ENCODE results near the gene EMC8. TPM values are rescaled to one million over a fixed set of nuclear protein-coding genes. Genes with fewer than 3 reads are reported as not detected.
A peak's percentile ranks its signal among the peaks of the same experiment; 100 is the strongest.
"Not testable (repeated sequence)": the region's sequence is repeated elsewhere in the genome, so short reads cannot be mapped to it uniquely, and the experiment has no call there.

EMC8 gene
- polyA plus RNA-seq (ENCODE audit: insufficient read length in 4 of 4): 10 to 100 TPM; 28.9 to 31.8 (median 29.8) TPM

GRCh38 chr16:85799497-85800320 is at the start of gene EMC8, which contains the start of gene COX4I1:
TSS of gene EMC8 (minus strand) at chr16:85799544. CDS start at chr16:85799295, 249 bp downstream.
TSS of gene COX4I1 (plus strand) at chr16:85799695. CDS start at chr16:85801206, 1,511 bp downstream.
- peak; percentile 84 to 89 (median 88) for DNase-seq (ENCODE audit: low read depth in 4 of 4, low spot score in 3 of 4)

GRCh38 chr16:85848986-85849385 is 49.6 kb upstream of the EMC8 start:
- DNase-seq (ENCODE audit: low read depth in 4 of 4, low spot score in 3 of 4): no peak

GRCh38 chr16:85847681-85848601 is 48.6 kb upstream of the EMC8 start:
- DNase-seq (ENCODE audit: low read depth in 4 of 4, low spot score in 3 of 4): no peak

- DNase-seq (ENCODE audit: low read depth in 4 of 4, low spot score in 3 of 4): no peak
These were observed 47.7 kb upstream of the EMC8 start for GRCh38 chr16:85847036-85847435.

GRCh38 chr16:85846461-85846860 is 47.1 kb upstream of the EMC8 start:
- DNase-seq (ENCODE audit: low read depth in 4 of 4, low spot score in 3 of 4): no peak

GRCh38 chr16:85845266-85845665 is 45.9 kb upstream of the EMC8 start:
- DNase-seq (ENCODE audit: low read depth in 4 of 4, low spot score in 3 of 4): no peak

GRCh38 chr16:85844786-85845185 is 45.4 kb upstream of the EMC8 start:
- no peak for DNase-seq (ENCODE audit: low read depth in 4 of 4, low spot score in 3 of 4)

GRCh38 chr16:85844169-85844481 is 44.8 kb upstream of the EMC8 start:
- DNase-seq (ENCODE audit: low read depth in 4 of 4, low spot score in 3 of 4): no peak

- no peak for DNase-seq (ENCODE audit: low read depth in 4 of 4, low spot score in 3 of 4)
These were observed 44.3 kb upstream of the EMC8 start for GRCh38 chr16:85843471-85844168.

- DNase-seq (ENCODE audit: low read depth in 4 of 4, low spot score in 3 of 4): no peak
These were observed 43.5 kb upstream of the EMC8 start for GRCh38 chr16:85842848-85843247.

- no peak for DNase-seq (ENCODE audit: low read depth in 4 of 4, low spot score in 3 of 4)
These were observed 43.1 kb upstream of the EMC8 start for GRCh38 chr16:85842435-85842834.

GRCh38 chr16:85840801-85841200 is 41.5 kb upstream of the EMC8 start:
- no peak for DNase-seq (ENCODE audit: low read depth in 4 of 4, low spot score in 3 of 4)

- no peak for DNase-seq (ENCODE audit: low read depth in 4 of 4, low spot score in 3 of 4)
These were observed 41.1 kb upstream of the EMC8 start for GRCh38 chr16:85840395-85840794.

GRCh38 chr16:85839681-85840240 is 40.4 kb upstream of the EMC8 start:
- DNase-seq (ENCODE audit: low read depth in 4 of 4, low spot score in 3 of 4): no peak

GRCh38 chr16:85838876-85839585 is 39.7 kb upstream of the EMC8 start:
- DNase-seq (ENCODE audit: low read depth in 4 of 4, low spot score in 3 of 4): no peak

GRCh38 chr16:85838381-85838780 is 39.0 kb upstream of the EMC8 start:
- no peak for DNase-seq (ENCODE audit: low read depth in 4 of 4, low spot score in 3 of 4)

GRCh38 chr16:85837654-85838053 is 38.3 kb upstream of the EMC8 start:
- DNase-seq (ENCODE audit: low read depth in 4 of 4, low spot score in 3 of 4): not testable (repeated sequence)

GRCh38 chr16:85836706-85837582 is 37.6 kb upstream of the EMC8 start:
- DNase-seq (ENCODE audit: low read depth in 4 of 4, low spot score in 3 of 4): no peak
